Measurements from ENCODE around the gene MMP10.

The MMP10 gene

GRCh38 chr11:102780491-102780918, at the start of gene MMP10:
Gene MMP10, minus strand, starts transcription at chr11:102780628. Its CDS starts 37 bp downstream, at chr11:102780591.
- DNase-seq (ENCODE audit: low read depth) = no peak

- DNase-seq (ENCODE audit: low read depth) = no peak
Measured at GRCh38 chr11:102829316-102830000, 49.0 kb upstream of the MMP10 start.

GRCh38 chr11:102824556-102824955, 44.1 kb upstream of the MMP10 start:
- no peak for DNase-seq (ENCODE audit: low read depth)

DNA sequence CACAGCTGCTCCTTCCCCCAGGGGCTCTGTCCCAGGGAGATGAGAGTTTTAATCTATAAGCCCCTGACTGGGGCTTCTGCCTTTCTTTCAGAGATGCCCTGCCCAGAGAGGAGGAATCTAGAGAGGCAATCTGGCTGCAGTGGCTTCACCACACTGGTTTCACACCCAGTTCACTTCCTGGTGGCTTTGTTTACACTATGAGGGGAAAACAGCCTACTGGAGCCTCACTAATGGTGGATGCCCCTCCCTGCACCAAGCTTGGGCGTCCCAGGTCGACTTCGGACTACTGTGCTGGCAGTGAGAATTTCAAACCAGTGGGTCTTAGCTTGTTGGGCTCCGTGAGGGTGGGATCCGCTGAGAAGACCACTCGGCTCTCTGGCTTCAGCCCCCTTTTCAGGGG, 39.1 kb upstream of the MMP10 start:
- no peak for DNase-seq (ENCODE audit: low read depth)

- no peak for DNase-seq (ENCODE audit: low read depth)
Measured at GRCh38 chr11:102813484-102813883, 33.1 kb upstream of the MMP10 start.

DNA sequence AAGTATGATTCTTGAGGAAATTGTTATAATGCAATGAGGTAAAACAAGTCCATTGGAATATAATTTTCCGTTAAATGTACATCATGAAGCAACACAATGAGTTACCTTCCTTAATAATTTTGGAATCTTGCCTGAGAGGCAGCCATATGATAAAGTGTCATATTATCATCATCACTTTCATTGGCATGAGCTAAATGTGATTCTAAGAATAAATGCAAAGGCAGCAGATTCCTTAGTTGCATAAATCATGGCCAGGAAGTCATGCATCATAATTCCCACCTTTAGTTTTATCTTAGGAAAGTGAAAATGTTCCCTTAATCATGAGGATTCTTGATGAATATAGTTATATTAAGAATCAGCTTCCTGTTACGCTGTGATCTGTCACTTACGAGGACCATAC, 31.8 kb upstream of the MMP10 start:
- no peak for DNase-seq (ENCODE audit: low read depth)

DNA sequence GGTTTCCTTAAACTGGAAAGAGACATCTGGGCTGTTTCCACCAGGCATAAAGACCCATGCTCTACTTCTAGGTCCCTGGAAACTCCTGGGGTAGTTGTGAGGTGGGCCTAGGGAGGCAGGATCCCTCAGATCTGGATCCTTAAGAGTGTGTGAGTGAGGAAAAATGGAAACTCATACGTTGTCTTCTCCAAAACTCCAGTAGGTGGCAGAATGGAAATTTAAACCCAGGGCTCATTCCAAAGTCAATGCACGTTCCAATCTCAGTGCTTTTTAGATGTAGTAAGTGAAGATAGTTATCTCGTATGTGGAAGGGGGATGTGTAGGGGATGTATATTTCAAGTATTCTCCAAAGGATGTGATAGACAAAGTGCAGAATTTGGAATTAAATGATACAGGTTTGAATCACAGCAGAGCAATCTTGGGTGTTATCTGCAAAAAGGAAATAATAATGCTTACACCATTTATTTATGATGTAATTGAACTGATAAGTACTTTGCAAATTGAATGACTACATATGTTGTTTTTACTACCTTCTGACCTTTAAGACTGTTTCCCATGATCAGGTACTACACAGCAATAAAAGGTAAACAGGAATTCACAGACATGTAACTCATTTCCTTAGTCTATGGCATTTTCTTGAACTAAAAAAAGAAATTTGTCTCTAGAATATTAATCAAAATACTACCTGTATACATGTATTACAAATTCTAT, 30.7 kb upstream of the MMP10 start:
- no peak for DNase-seq (ENCODE audit: low read depth)

GRCh38 chr11:102809971-102810370, 29.5 kb upstream of the MMP10 start:
- DNase-seq (ENCODE audit: low read depth) = no peak

GRCh38 chr11:102807921-102808320, 27.5 kb upstream of the MMP10 start:
- no peak for DNase-seq (ENCODE audit: low read depth)

GRCh38 chr11:102806296-102806695, 25.9 kb upstream of the MMP10 start:
- no peak for DNase-seq (ENCODE audit: low read depth)

- no peak for DNase-seq (ENCODE audit: low read depth)
Measured at GRCh38 chr11:102802341-102802740, 21.9 kb upstream of the MMP10 start.

GRCh38 chr11:102800767-102801166, 20.3 kb upstream of the MMP10 start:
- DNase-seq (ENCODE audit: low read depth) = no peak

DNA sequence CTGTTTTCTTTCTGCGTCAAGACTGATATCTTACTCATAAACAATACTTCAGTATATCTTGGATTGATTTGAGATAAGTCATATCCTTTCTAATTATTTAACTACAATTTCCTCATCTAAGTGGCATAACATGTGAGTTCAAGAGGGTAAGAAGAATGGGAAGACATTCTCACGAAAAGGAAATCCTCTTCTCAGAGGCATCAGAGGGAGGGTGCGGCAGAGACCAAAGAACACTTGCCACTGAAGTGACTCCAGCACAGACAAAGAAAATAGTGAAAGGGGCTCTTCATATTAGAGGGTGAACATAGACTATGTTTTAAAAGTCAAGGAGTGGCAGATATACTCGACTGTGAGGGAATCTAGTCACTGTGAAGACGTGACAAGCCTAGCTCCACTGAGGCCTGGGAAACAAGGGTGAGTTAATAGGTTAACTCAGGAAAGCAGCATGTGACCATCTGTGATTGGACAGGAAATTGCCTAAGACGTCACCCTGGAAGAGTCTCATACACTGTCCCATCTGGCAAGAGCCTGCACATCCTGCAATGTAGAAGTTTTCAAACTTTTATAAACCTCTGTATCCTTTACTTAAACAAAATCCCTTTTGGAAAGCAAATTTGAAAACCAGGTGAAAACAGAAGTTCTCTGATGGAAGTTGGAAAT, 19.4 kb upstream of the MMP10 start:
- no peak for DNase-seq (ENCODE audit: low read depth)

DNA sequence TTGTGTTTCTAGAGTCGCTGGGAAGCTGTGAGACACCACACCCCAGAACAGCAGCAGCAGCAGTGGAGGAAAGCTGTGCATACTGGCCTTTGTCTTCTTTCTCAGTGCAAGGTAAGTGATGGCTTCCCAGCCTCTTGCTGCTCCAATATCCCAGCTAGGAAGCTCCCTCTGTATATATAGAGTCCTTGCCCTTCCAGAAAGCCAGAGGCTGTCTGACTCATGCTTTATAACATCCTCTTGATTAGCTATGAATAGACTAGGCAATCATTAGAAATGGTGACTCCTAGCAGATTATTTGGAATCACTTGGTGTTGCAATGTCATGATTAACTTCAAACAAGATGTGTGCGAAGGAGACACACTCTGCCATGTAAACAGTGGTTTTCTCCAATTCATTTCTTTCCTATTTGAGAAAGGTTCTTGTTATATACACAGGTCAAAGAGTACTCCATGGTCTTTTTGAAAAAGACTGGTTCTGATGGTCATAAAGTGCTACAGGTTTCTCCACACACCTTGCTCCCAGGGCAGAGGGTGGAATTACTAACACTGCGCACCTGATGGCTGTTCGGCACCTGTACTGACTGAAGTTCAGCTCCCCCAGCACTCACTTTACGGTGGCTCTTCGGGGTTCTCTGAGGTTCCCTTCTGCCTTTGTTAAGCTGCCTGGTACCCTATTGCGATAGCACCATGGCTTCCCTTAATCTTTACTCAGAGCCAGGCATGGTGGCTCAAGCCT, 17.8 kb upstream of the MMP10 start, which contains the start of gene MMP1:
Gene MMP1, minus strand, starts transcription at position 149 of the 735 bp plus-strand sequence. Its CDS starts 68 bp downstream, at position 81.
- DNase-seq (ENCODE audit: low read depth) = no peak

GRCh38 chr11:102794382-102794781, 14.0 kb upstream of the MMP10 start:
- no peak for DNase-seq (ENCODE audit: low read depth)

GRCh38 chr11:102793677-102794290, 13.4 kb upstream of the MMP10 start:
- no peak for DNase-seq (ENCODE audit: low read depth)

GRCh38 chr11:102792604-102793003, 12.2 kb upstream of the MMP10 start:
- no peak for DNase-seq (ENCODE audit: low read depth)

GRCh38 chr11:102791271-102792036, 11.0 kb upstream of the MMP10 start:
- no peak for DNase-seq (ENCODE audit: low read depth)

GRCh38 chr11:102788334-102788995, 8.0 kb upstream of the MMP10 start:
- DNase-seq (ENCODE audit: low read depth) = no peak

DNA sequence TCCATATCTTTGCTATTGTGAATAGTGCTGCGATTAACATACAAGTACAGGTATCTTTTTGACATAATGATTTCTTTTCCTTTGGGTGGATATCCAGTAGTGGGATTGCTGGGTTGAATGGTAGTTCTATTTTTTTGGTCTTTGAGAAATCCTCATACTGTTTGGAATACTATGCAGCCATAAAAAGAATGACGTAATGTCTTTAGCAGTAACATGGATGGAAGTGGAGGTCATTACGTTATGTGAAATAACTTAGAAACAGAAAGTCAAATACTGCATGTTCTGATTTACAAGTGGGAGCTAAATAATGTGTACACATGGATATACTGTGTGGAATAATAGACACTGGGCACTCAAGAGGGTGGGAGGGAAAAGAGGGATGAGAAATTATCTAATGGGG, 4.0 kb upstream of the MMP10 start:
- no peak for DNase-seq (ENCODE audit: low read depth)

DNA sequence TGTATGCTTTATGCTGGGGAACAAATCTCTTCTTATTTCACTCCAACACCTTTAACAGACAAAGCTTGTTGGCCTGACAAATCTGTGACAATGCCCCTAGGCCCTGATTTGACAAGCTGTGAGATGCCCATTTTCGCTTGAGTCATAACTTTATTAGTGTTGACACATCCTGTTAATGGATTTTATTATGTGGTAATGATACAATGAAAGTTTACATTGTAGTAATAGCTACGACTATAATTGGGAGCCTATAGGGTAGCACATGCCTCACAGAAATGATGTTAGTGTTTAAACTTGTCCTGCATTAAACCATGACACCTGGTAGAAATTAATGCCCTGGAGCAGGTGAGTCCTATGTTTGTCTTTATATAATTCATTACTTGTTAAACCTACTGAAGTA, 3.3 kb upstream of the MMP10 start:
- DNase-seq (ENCODE audit: low read depth) = no peak
